HEK293 (cell line): ENCODE results near the gene ASRGL1.
A peak's percentile ranks its signal among the peaks of the same experiment; 100 is the strongest.

Source experiments
- CTCF ChIA-PET: fragments of 350-600 bp; formaldehyde crosslinking; extraction: SDS; loops from one replicate; lab custom pipeline; 2021; ENCODE audit warnings: antibody characterized with exemption; lab: Yijun Ruan, JAX
- POLR2A ChIA-PET: fragments of 300-600 bp; formaldehyde crosslinking; extraction: SDS; loops from one replicate; lab custom pipeline; 2020; ENCODE audit warnings: antibody characterized with exemption, inconsistent platforms; lab: Yijun Ruan, JAX
- H3K27ac ChIP-seq: fragments of 200-500 bp; sonication (Bioruptor generic); 2 replicates; pipeline ENCODE4 v1.5.1; 2014; ENCODE audit warnings: low read depth, low read length, control low read depth, inconsistent platforms; ENCODE audit errors: extremely low read depth
- H3K36me3 ChIP-seq, 2 experiments: fragments of 200-500 bp in 1 of 2; sonication (Bioruptor generic) in 1 of 2; 1 replicate in 1 of 2; 2 replicates in 1 of 2; pipeline ENCODE4 v1.5.1; 2014 to 2017; ENCODE audit warnings: inconsistent platforms in 2 of 2, low read length in 2 of 2; ENCODE audit not compliant: control insufficient read depth in 2 of 2, insufficient read depth in 1 of 2
- H3K4me1 ChIP-seq: fragments of 200-500 bp; sonication (Bioruptor generic); 2 replicates; pipeline ENCODE4 v1.5.1; 2014; ENCODE audit warnings: mild to moderate bottlenecking, low read length, inconsistent platforms; ENCODE audit not compliant: control insufficient read depth, insufficient read depth
- H3K4me3 ChIP-seq: 2 replicates; pipeline ENCODE4 v1.5.1; 2011; ENCODE audit warnings: low read depth, mild to moderate bottlenecking, control low read depth, low read length, moderate library complexity
- H3K9me3 ChIP-seq: fragments of 200-500 bp; sonication (Bioruptor generic); 2 replicates; pipeline ENCODE4 v1.5.1; 2014; ENCODE audit warnings: low read depth, low read length, inconsistent platforms; ENCODE audit not compliant: control insufficient read depth, insufficient read depth
- AEBP2 ChIP-seq: fragments of 450-650 bp; formaldehyde crosslinking; IDR thresholded peaks from 2 replicates; pipeline ENCODE4 v1.5.1; 2016; ENCODE audit warnings: missing biosample characterization, missing genetic modification characterization, borderline replicate concordance
- BCL6B ChIP-seq: fragments of 450-650 bp; formaldehyde crosslinking; IDR thresholded peaks from 2 replicates; pipeline ENCODE4 v1.5.1; 2017; ENCODE audit warnings: missing biosample characterization, missing genetic modification characterization
- GLIS1 ChIP-seq: fragments of 450-650 bp; formaldehyde crosslinking; IDR thresholded peaks from 2 replicates; pipeline ENCODE4 v1.5.1; 2016; ENCODE audit warnings: missing biosample characterization, missing genetic modification characterization
- PRDM6 ChIP-seq: fragments of 450-650 bp; formaldehyde crosslinking; IDR thresholded peaks from 2 replicates; pipeline ENCODE4 v1.5.1; 2017; ENCODE audit warnings: missing biosample characterization, missing genetic modification characterization
- SP3 ChIP-seq: fragments of 450-650 bp; formaldehyde crosslinking; IDR thresholded peaks from 2 replicates; pipeline ENCODE4 v1.5.1; 2016; ENCODE audit warnings: missing biosample characterization, missing genetic modification characterization
- TSHZ1 ChIP-seq: fragments of 450-650 bp; formaldehyde crosslinking; IDR thresholded peaks from 2 replicates; pipeline ENCODE4 v1.5.1; 2016; ENCODE audit warnings: missing biosample characterization, missing genetic modification characterization, borderline replicate concordance
- ZBTB17 ChIP-seq: fragments of 450-650 bp; formaldehyde crosslinking; IDR thresholded peaks from 2 replicates; pipeline ENCODE4 v1.5.1; 2016; ENCODE audit warnings: missing biosample characterization, missing genetic modification characterization
- ZFP41 ChIP-seq: fragments of 450-650 bp; formaldehyde crosslinking; IDR thresholded peaks from 2 replicates; pipeline ENCODE4 v1.5.1; 2016; ENCODE audit warnings: missing biosample characterization, missing genetic modification characterization, borderline replicate concordance
- ZIC2 ChIP-seq: fragments of 450-650 bp; formaldehyde crosslinking; IDR thresholded peaks from 2 replicates; pipeline ENCODE4 v1.5.1; 2016; ENCODE audit warnings: missing biosample characterization, missing genetic modification characterization
- ZNF112 ChIP-seq: fragments of 450-650 bp; formaldehyde crosslinking; IDR thresholded peaks from 2 replicates; pipeline ENCODE4 v1.5.0; 2017; ENCODE audit warnings: missing biosample characterization, missing genetic modification characterization
- ZNF266 ChIP-seq: fragments of 450-650 bp; formaldehyde crosslinking; IDR thresholded peaks from 2 replicates; pipeline ENCODE4 v1.5.1; 2016; ENCODE audit warnings: missing biosample characterization, missing genetic modification characterization, low read depth
- ZNF433 ChIP-seq: fragments of 450-650 bp; formaldehyde crosslinking; IDR thresholded peaks from 2 replicates; pipeline ENCODE4 v1.5.1; 2016; ENCODE audit warnings: missing biosample characterization, missing genetic modification characterization, low read depth
- ZNF692 ChIP-seq: fragments of 450-650 bp; formaldehyde crosslinking; IDR thresholded peaks from 2 replicates; pipeline ENCODE4 v1.5.1; 2016; ENCODE audit warnings: missing biosample characterization, missing genetic modification characterization
- ZNF704 ChIP-seq: fragments of 450-650 bp; formaldehyde crosslinking; IDR thresholded peaks from 2 replicates; pipeline ENCODE4 v1.5.1; 2016; ENCODE audit warnings: missing biosample characterization, missing genetic modification characterization
- ZNF768 ChIP-seq: fragments of 450-650 bp; formaldehyde crosslinking; IDR thresholded peaks from 2 replicates; pipeline ENCODE4 v1.5.1; 2018; ENCODE audit warnings: missing biosample characterization, mild to moderate bottlenecking, missing genetic modification characterization
- ZNF830 ChIP-seq: fragments of 450-650 bp; IDR thresholded peaks from 2 replicates; pipeline ENCODE4 v1.5.0; 2018; ENCODE audit warnings: missing biosample characterization, missing genetic modification characterization, low read depth, mild to moderate bottlenecking, moderate library complexity

The ASRGL1 gene

GRCh38 chr11:62421996-62422395, 84.7 kb downstream of the ASRGL1 start (continued):
- TF ChIP-seq BCL6B = no peak
- no peak for TF ChIP-seq ZNF830
- TF ChIP-seq ZNF692 (tag by site-specific recombination) = no peak
- no peak for TF ChIP-seq PRDM6 (tag by site-specific recombination)
- TF ChIP-seq, all 188 proteins: peak for 0

GRCh38 chr11:62423012-62423411, 85.8 kb downstream of the ASRGL1 start:
- H3K4me3 ChIP-seq = no peak overlapping the region
- TF ChIP-seq ZIC2 (tag by site-specific recombination) (peak; percentile 43; the same call in 1 of the 2 replicates), ZFP41 (tag by site-specific recombination) (no peak), ZNF433 (tag by site-specific recombination) (no peak), ZNF704 (tag by site-specific recombination) (no peak), BCL6B (no peak), ZNF266 (tag by site-specific recombination) (no peak), TSHZ1 (tag by site-specific recombination) (no peak), ZNF112 (tag by site-specific recombination) (no peak), ZNF768 (no peak), AEBP2 (tag by site-specific recombination) (no peak), GLIS1 (tag by site-specific recombination) (peak; percentile 51; the same call in 1 of the 2 replicates), SP3 (tag by site-specific recombination) (no peak), ZBTB17 (tag by site-specific recombination) (no peak)
- H3K36me3 ChIP-seq = no peaks in the 10 kb centered on the region
- ChIA-PET CTCF (interaction anchor here (0.7 to 7.8 kb wide), 8 partner anchors 28 to 271 kb away, joined by 3 to 188 read pairs (median 8); no protein-coding TSS in a partner anchor), POLR2A (interaction anchor here (0.7 to 1.6 kb wide), 3 partner anchors 121 to 170 kb away, joined by 4 to 5 read pairs (median 5); no protein-coding TSS in a partner anchor)
- no peaks in the 10 kb centered on the region for H3K9me3 ChIP-seq
- no peak overlapping the region for H3K27ac ChIP-seq
- peaks cover 3% of the 10 kb centered on the region for H3K4me1 ChIP-seq
